ENCODE measurements around the gene RAVER2. TPM values are rescaled to one million over a fixed set of nuclear protein-coding genes. Genes with fewer than 3 reads are reported as not detected.

The RAVER2 gene
- total and polyA plus RNA-seq, 4 donors, result 2.9 to 30.2 (median 6.8) TPM

GRCh38 chr1:64754173-64754572 is 9.3 kb downstream of the RAVER2 start:
- DNase-seq, result no peak
- Histone ChIP-seq H3K9me3 (ENCODE audit: control insufficient read depth in 4 of 4, insufficient read depth in 3 of 4, low read length in 3 of 4) (peaks cover 0 to 6% (median 1%) of the 10 kb centered on the region in 4 donors), H3K27me3 (ENCODE audit: control insufficient read depth in 3 of 3, insufficient read depth in 3 of 3, low read length in 2 of 3) (no peaks in the 10 kb centered on the region), H3K36me3 (ENCODE audit: control insufficient read depth in 4 of 4, insufficient read depth in 4 of 4, low read length in 4 of 4) (no peaks in the 10 kb centered on the region), H3K4me1 (ENCODE audit: control insufficient read depth in 5 of 5, insufficient read depth in 5 of 5, low read length in 5 of 5) (peaks cover 0 to 26% (median 4%) of the 10 kb centered on the region in 5 donors), H3K27ac (ENCODE audit: low read depth in 1 of 2, low read length in 1 of 2) (no peak overlapping the region), H3K9ac (ENCODE audit: insufficient read depth in 1 of 2, low read length in 2 of 2) (no peak overlapping the region), H3K4me3 (no peak overlapping the region)
- ATAC-seq (ENCODE audit: insufficient read depth, low FRiP score), result no peak
- WGBS, 2 donors, result 79 to 84% methylated on average over 3 of the region's 3 CpGs
- TF ChIP-seq CTCF (IDR thresholded peaks at IDR 0.05; ENCODE audit: control extremely low read depth, extremely low read depth), result no peak

DNA sequence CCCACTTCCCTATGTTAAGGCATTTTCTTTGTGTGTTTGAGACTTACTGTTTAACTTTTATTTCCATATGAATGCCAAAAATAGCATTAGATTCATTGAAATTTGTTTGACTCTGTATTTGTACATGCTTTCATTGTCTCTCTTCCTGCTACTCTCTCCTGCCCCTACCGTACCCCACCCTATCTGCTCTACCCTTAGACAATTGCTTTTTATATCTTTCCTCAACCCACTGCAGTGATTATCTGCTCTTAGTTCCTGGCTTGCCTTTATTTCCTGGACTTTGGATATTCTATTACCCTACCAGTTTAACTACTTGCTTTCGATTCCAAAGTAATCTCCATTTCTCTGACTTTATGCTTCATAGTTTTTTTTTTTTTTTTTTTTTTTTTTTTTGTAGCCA is 10.5 kb downstream of the RAVER2 start:
- H3K9me3 ChIP-seq (ENCODE audit: control insufficient read depth in 4 of 4, insufficient read depth in 3 of 4, low read length in 3 of 4), result peaks cover 0 to 6% (median 1%) of the 10 kb centered on the region in 4 donors
- no peak overlapping the region for H3K9ac ChIP-seq (ENCODE audit: insufficient read depth in 1 of 2, low read length in 2 of 2)
- H3K4me3 ChIP-seq, result no peak overlapping the region
- H3K27ac ChIP-seq (ENCODE audit: low read depth in 1 of 2, low read length in 1 of 2), result no peak overlapping the region
- H3K27me3 ChIP-seq (ENCODE audit: control insufficient read depth in 3 of 3, insufficient read depth in 3 of 3, low read length in 2 of 3), result no peaks in the 10 kb centered on the region
- no peak for TF ChIP-seq CTCF (IDR thresholded peaks at IDR 0.05; ENCODE audit: control extremely low read depth, extremely low read depth)
- H3K36me3 ChIP-seq (ENCODE audit: control insufficient read depth in 4 of 4, insufficient read depth in 4 of 4, low read length in 4 of 4), result no peaks in the 10 kb centered on the region
- ATAC-seq (ENCODE audit: insufficient read depth, low FRiP score) (no peak), DNase-seq (peak in 2 of 3 donors; percentile 16 to 33)
- H3K4me1 ChIP-seq (ENCODE audit: control insufficient read depth in 5 of 5, insufficient read depth in 5 of 5, low read length in 5 of 5), result peaks cover 0 to 19% (median 4%) of the 10 kb centered on the region in 5 donors
- WGBS, 2 donors, result 48 to 68% methylated on average over 2 of the region's 2 CpGs

DNA sequence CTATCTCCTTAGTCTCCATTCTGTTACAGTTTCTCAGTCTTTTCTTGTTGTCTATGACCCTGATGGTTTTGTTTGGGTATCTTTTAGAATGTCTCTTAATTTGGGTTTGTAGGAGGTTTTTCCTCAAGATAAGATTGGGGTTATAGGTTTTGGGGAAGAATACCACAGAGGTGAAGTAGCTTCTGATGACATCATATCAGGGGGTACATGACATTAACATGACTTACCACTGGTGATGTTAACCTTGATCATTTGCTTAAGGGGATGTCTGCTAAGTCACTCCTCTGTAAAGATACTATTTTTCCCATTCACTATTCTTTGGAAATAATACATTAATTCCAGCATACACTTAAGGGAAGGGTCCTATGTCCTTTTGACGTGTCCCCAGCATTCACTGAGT is 11.9 kb downstream of the RAVER2 start:
- Histone ChIP-seq H3K4me3 (no peak overlapping the region), H3K27ac (ENCODE audit: low read depth in 1 of 2, low read length in 1 of 2) (peak overlapping the region in 1 of 2 donors; percentile 21), H3K36me3 (ENCODE audit: control insufficient read depth in 4 of 4, insufficient read depth in 4 of 4, low read length in 4 of 4) (no peaks in the 10 kb centered on the region), H3K9me3 (ENCODE audit: control insufficient read depth in 4 of 4, insufficient read depth in 3 of 4, low read length in 3 of 4) (peaks cover 0 to 6% (median 1%) of the 10 kb centered on the region in 4 donors), H3K4me1 (ENCODE audit: control insufficient read depth in 5 of 5, insufficient read depth in 5 of 5, low read length in 5 of 5) (peaks cover 0 to 15% (median 4%) of the 10 kb centered on the region in 5 donors), H3K27me3 (ENCODE audit: control insufficient read depth in 3 of 3, insufficient read depth in 3 of 3, low read length in 2 of 3) (no peaks in the 10 kb centered on the region), H3K9ac (ENCODE audit: insufficient read depth in 1 of 2, low read length in 2 of 2) (no peak overlapping the region)
- no peak for TF ChIP-seq CTCF (IDR thresholded peaks at IDR 0.05; ENCODE audit: control extremely low read depth, extremely low read depth)
- DNase-seq (no peak), ATAC-seq (ENCODE audit: insufficient read depth, low FRiP score) (no peak)
- 88 to 91% methylated on average over 1 of the region's 1 CpG for WGBS, 2 donors

- no peak for TF ChIP-seq CTCF (IDR thresholded peaks at IDR 0.05; ENCODE audit: control extremely low read depth, extremely low read depth)
- DNase-seq, result no peak
- H3K27me3 ChIP-seq (ENCODE audit: control insufficient read depth in 3 of 3, insufficient read depth in 3 of 3, low read length in 2 of 3), result no peaks in the 10 kb centered on the region
- peaks cover 0 to 15% (median 4%) of the 10 kb centered on the region in 5 donors for H3K4me1 ChIP-seq (ENCODE audit: control insufficient read depth in 5 of 5, insufficient read depth in 5 of 5, low read length in 5 of 5)
- H3K36me3 ChIP-seq (ENCODE audit: control insufficient read depth in 4 of 4, insufficient read depth in 4 of 4, low read length in 4 of 4), result no peaks in the 10 kb centered on the region
- H3K4me3 ChIP-seq, result no peak overlapping the region
- H3K27ac ChIP-seq (ENCODE audit: low read depth in 1 of 2, low read length in 1 of 2), result peak overlapping the region in 1 of 2 donors; percentile 58
- ATAC-seq (ENCODE audit: insufficient read depth, low FRiP score), result no peak
- peaks cover 0 to 6% (median 1%) of the 10 kb centered on the region in 4 donors for H3K9me3 ChIP-seq (ENCODE audit: control insufficient read depth in 4 of 4, insufficient read depth in 3 of 4, low read length in 3 of 4)
- WGBS, 2 donors, result 55 to 94% methylated on average over 1 of the region's 1 CpG
- H3K9ac ChIP-seq (ENCODE audit: insufficient read depth in 1 of 2, low read length in 2 of 2), result no peak overlapping the region
These were observed 12.3 kb downstream of the RAVER2 start for GRCh38 chr1:64757213-64757612.

All from lung (tissue), 12 donors.